ENCODE results near the gene PELO.

PELO gene

GRCh38 chr5:52829664-52830063, 41.9 kb downstream of the PELO start:
- no peak for DNase-seq

DNA sequence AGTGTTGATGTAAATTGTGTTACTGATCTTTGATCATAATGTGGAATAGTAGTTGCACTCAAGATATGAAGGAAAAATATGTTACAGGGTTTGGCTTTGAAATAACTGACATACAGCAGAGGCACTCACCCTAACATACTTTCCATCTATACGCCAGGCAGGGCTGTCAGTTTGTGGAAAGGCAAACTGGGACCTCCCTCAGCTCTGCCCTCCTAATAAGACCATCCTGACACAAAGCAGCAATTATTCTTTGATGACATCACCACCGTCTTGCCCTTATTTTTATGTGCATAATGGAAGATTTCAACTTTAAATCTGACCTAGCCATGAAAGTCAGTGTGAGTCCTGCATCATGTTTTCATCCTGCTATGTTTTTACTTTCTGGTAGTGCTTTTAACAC, 42.9 kb downstream of the PELO start:
- DNase-seq, result no peak

GRCh38 chr5:52831786-52832511, 44.2 kb downstream of the PELO start:
- DNase-seq, result no peak

- DNase-seq, result no peak
These were observed 46.6 kb downstream of the PELO start for GRCh38 chr5:52834320-52834719.

DNA sequence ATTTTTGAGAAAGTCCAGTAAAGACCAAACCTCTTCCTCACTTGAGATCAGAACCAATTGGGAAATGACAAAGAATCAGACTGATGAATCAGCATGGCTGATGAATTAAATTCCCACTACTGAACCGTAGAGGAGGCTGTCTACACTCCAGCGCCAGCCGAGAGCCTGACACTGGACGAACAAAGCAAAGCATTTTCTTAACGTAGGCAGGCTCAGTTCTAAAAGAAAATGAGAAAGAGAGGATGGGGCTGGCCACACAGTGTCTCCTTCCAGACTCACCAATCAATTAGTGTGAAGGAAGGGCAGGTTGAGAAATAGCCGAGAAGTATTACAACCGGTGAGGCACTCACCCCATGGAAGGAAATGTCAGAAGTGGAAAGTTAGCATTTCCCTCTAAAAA, 49.4 kb downstream of the PELO start:
- peak in 20 of 51 donors; percentile 1 to 28 (median 12) for DNase-seq
